Heart right ventricle (tissue), 16 donors: Measurements from ENCODE around the gene MTUS2. TPM values are rescaled to one million over a fixed set of nuclear protein-coding genes. Genes with fewer than 3 reads are reported as not detected.

Experiments used
- ATAC-seq, 8 donors: fragments of 200-7000 bp; cut with Tn5 transposase; one replicate each; pipeline ENCODE4 v1.9.1; 2020; ENCODE audit warnings: mild to moderate bottlenecking in 8 of 8, moderate library complexity in 8 of 8, moderate number of reproducible peaks in 1 of 8
- DNase-seq, 2 donors: peaks; one replicate each; pipeline ENCODE4 v3.0.0-alpha.2; 2020
- H3K27ac ChIP-seq, 10 donors: fragments of 200-600 bp; sonication (generic) in 2 of 10; one replicate each; pipeline versions ENCODE4 v1.5.0 to v1.8.0; 2020 to 2022; ENCODE audit warnings: mild to moderate bottlenecking in 3 of 10
- H3K27me3 ChIP-seq, 7 donors: fragments of 200-600 bp; one replicate each; pipeline ENCODE4 v1.8.0; 2021 to 2022; ENCODE audit warnings: mild to moderate bottlenecking in 2 of 7
- H3K36me3 ChIP-seq, 9 donors: fragments of 200-600 bp; sonication (generic) in 1 of 9; one replicate each; pipeline versions ENCODE4 v1.5.0 to v1.8.0; 2020 to 2022; ENCODE audit warnings: mild to moderate bottlenecking in 2 of 9
- H3K4me1 ChIP-seq, 9 donors: fragments of 200-600 bp; sonication (generic) in 1 of 9; one replicate each; pipeline versions ENCODE4 v1.5.0 to v1.8.0; 2020 to 2022; ENCODE audit warnings: mild to moderate bottlenecking in 4 of 9
- H3K4me3 ChIP-seq, 10 donors: fragments of 200-600 bp; sonication (generic) in 2 of 10; one replicate each; pipeline versions ENCODE4 v1.5.0 to v1.8.0; 2020 to 2022; ENCODE audit warnings: mild to moderate bottlenecking in 7 of 10, moderate library complexity in 2 of 10
- H3K9me3 ChIP-seq, 11 donors: fragments of 200-600 bp in 10 of 11; sonication (generic) in 2 of 11; one replicate each; pipeline versions ENCODE4 v1.5.0 to v1.8.0; 2013 to 2022; ENCODE audit warnings: mild to moderate bottlenecking in 2 of 11, control low read depth in 1 of 11, moderate library complexity in 1 of 11
- CTCF ChIP-seq, 9 donors: fragments of 200-600 bp; sonication (generic) in 2 of 9; IDR thresholded peaks; one replicate each; pipeline versions ENCODE4 v1.5.0 to v1.8.0; 2021 to 2022; ENCODE audit warnings: antibody characterized with exemption in 9 of 9, mild to moderate bottlenecking in 5 of 9, moderate library complexity in 1 of 9
- WGBS, 2 donors: extraction: QIAGEN DNeasy Blood & Tissue Kit; methylation state at CpG; one replicate each; pipeline ENCODE4 v1.1.7; 2013; ENCODE audit warnings: inconsistent platforms in 1 of 2; 5-methylcytosine and 5-hydroxymethylcytosine counted together
- intact Hi-C, 10 donors: fragments of 100-400 bp; cut with DNase I; formaldehyde crosslinking; loops; one replicate each; pipeline versions ENCODE4 v1.11.1 to v1.14.2; 2022
- polyA plus RNA-seq, 2 donors: library from polyadenylated mRNA; stranded (reverse); fragments of 200-250 nt; gene quantifications; one replicate each; pipeline ENCODE4 v1.2.3, GENCODE V29; 2013
- total RNA-seq, 10 donors: library from RNA; stranded (reverse); fragmentation: NEBNext Ultra II Directional in 3 of 10; extraction: Animal tissue kit (Norgen Biotek cat#: 25700) in 3 of 10; gene quantifications; one replicate each; pipeline versions ENCODE4 v1.2.1 to v1.2.4, GENCODE V29; 2021 to 2023
- donor health status: Arrhythmogenic right ventricular cardiomyopathy.
- donor health status: ischemic (EF 13 %, LVEDD 7.1; RV severe dilation, severe dysfunction).
- donor health status: healthy with polysubstance abuse.
- donor health status: DM: no; HTN: yes; CAD: no.
- donor health status: DM: no; HTN: no; CAD: no.
- donor health status: ischemic (EF 25% LVEDD 6.9; RV normal size, moderate dysfunction).
- donor health status: ischemic (EF 25% LVEDD 5.7; RV mildly dilated, moderate dysfunction).
- donor health status: healthy.
- donor health status: DM: yes; HTN: yes; CAD: no.
- donor health status: Ischemic cardiomyopathy.
- donor health status: ischemic (EF 35%, LVEDD 5.7; RV mildly dilated, moderate dysfunction).
- donor health status: nonischemic (EF 11% LVEDD 7.7; RV severe dilation, severe dysfunction).
- donor health status: DM: yes; HTN: yes; CAD: no.
- donor health status: PGD.
- donor health status: ischemic (EF 29% LVEDD 5.4; RV normal size, mild dysfunction).
- donor health status: nonischemic (EF 23%, LVEDD 6.1; RV moderate dilation, normal function).

Gene MTUS2
- total and polyA plus RNA-seq, 12 donors: 18.7 to 159 (median 65.6) TPM

- ATAC-seq (peak in 6 of 8 donors; percentile 31 to 58 (median 52)), DNase-seq (no peak)
- 67 to 75% methylated on average over 6 of the region's 6 CpGs for WGBS, 2 donors
- no peaks in the 10 kb centered on the region for H3K36me3 ChIP-seq
- H3K27me3 ChIP-seq: no peaks in the 10 kb centered on the region
- peaks cover 0 to 44% (median 18%) of the 10 kb centered on the region in 9 donors for H3K4me1 ChIP-seq
- no peaks in the 10 kb centered on the region for H3K9me3 ChIP-seq
- intact Hi-C loops: no loop called here
- H3K4me3 ChIP-seq: no peak overlapping the region
- peak overlapping the region in 4 of 10 donors; percentile 23 to 45 (median 37) for H3K27ac ChIP-seq
- TF ChIP-seq CTCF (IDR thresholded peaks at IDR 0.05): peak in 6 of 9 donors; percentile 16 to 48 (median 28)
These were observed 634.9 kb downstream of the MTUS2 start for GRCh38 chr13:29454931-29455481.

GRCh38 chr13:29456419-29456818, 636.3 kb downstream of the MTUS2 start:
- no peak for DNase-seq
- intact Hi-C loops: no loop called here
- Histone ChIP-seq H3K4me3 (no peak overlapping the region), H3K27me3 (no peaks in the 10 kb centered on the region), H3K9me3 (no peaks in the 10 kb centered on the region), H3K4me1 (peaks cover 0 to 44% (median 18%) of the 10 kb centered on the region in 9 donors), H3K27ac (peak overlapping the region in 2 of 10 donors; percentile 25 to 58), H3K36me3 (no peaks in the 10 kb centered on the region)
- 57 to 72% methylated on average over 1 of the region's 1 CpG for WGBS, 2 donors
- no peak for ATAC-seq
- TF ChIP-seq CTCF (IDR thresholded peaks at IDR 0.05): no peak

GRCh38 chr13:29457299-29457698, 637.2 kb downstream of the MTUS2 start:
- no peak for TF ChIP-seq CTCF (IDR thresholded peaks at IDR 0.05)
- intact Hi-C loops: no loop called here
- H3K9me3 ChIP-seq: no peaks in the 10 kb centered on the region
- H3K27me3 ChIP-seq: no peaks in the 10 kb centered on the region
- DNase-seq: no peak
- H3K4me3 ChIP-seq: no peak overlapping the region
- peaks cover 0 to 44% (median 18%) of the 10 kb centered on the region in 9 donors for H3K4me1 ChIP-seq
- peak overlapping the region in 2 of 10 donors; percentile 25 to 58 for H3K27ac ChIP-seq
- peak in 3 of 8 donors; percentile 35 to 61 (median 47) for ATAC-seq
- H3K36me3 ChIP-seq: no peaks in the 10 kb centered on the region

- intact Hi-C loops: no loop called here
- DNase-seq (no peak), ATAC-seq (no peak)
- TF ChIP-seq CTCF (IDR thresholded peaks at IDR 0.05): no peak
- H3K27ac ChIP-seq: peak overlapping the region in 1 of 10 donors; percentile 25
- no peak overlapping the region for H3K4me3 ChIP-seq
- H3K4me1 ChIP-seq: peaks cover 0 to 37% (median 12%) of the 10 kb centered on the region in 9 donors
- H3K36me3 ChIP-seq: no peaks in the 10 kb centered on the region
- H3K9me3 ChIP-seq: no peaks in the 10 kb centered on the region
- 90 to 91% methylated on average over 1 of the region's 1 CpG for WGBS, 2 donors
- no peaks in the 10 kb centered on the region for H3K27me3 ChIP-seq
These were observed 638.3 kb downstream of the MTUS2 start for GRCh38 chr13:29458419-29458818.
